Fibroblast of the aortic adventitia (primary cell): ENCODE results near the gene ZNF182. TPM values are rescaled to one million over a fixed set of nuclear protein-coding genes. Genes with fewer than 3 reads are reported as not detected.
A peak's percentile ranks its signal among the peaks of the same experiment; 100 is the strongest.
"Not testable (repeated sequence)": the region's sequence is repeated elsewhere in the genome, so short reads cannot be mapped to it uniquely, and the experiment has no call there.

Experiments
- DNase-seq: peaks from one replicate; pipeline ENCODE4 v3.0.0-alpha.2; 2010; ENCODE audit warnings: low read depth
- H3K4me3 ChIP-seq: 2 replicates; pipeline ENCODE4 v1.5.1; 2011; ENCODE audit warnings: low read depth, mild to moderate bottlenecking, control low read depth, low read length, moderate library complexity
- CTCF ChIP-seq: IDR thresholded peaks from 2 replicates; pipeline ENCODE4 v1.5.1; 2011; ENCODE audit warnings: mild to moderate bottlenecking, low read length, control low read depth, inconsistent platforms; ENCODE audit not compliant: insufficient read depth
- total RNA-seq: library from RNA; depleted of rRNA; stranded (reverse); fragments of >200 nt; gene quantifications from 2 replicates; pipeline ENCODE4 v1.2.3, GENCODE V29; 2012; ENCODE audit warnings: low replicate concordance

Gene ZNF182
- total RNA-seq, 1 donor, result 3.0 TPM

GRCh38 chrX:48028091-48028490, 24.3 kb upstream of the ZNF182 start:
- TF ChIP-seq CTCF, result no peak
- no peak overlapping the region for H3K4me3 ChIP-seq
- no peak for DNase-seq

- not testable (repeated sequence) for DNase-seq, H3K4me3 ChIP-seq
Measured at GRCh38 chrX:48027545-48027944, 23.8 kb upstream of the ZNF182 start.

GRCh38 chrX:48025561-48025960, 21.8 kb upstream of the ZNF182 start:
- TF ChIP-seq CTCF, result peak; percentile 55

GRCh38 chrX:48022738-48023137, 18.9 kb upstream of the ZNF182 start:
- DNase-seq, result no peak
- no peak for TF ChIP-seq CTCF
- H3K4me3 ChIP-seq, result no peak overlapping the region

More at GRCh38 chrX:48025561-48025960, 21.8 kb upstream of the ZNF182 start:
- peak; percentile 72 for DNase-seq
- no peak overlapping the region for H3K4me3 ChIP-seq

- no peak for TF ChIP-seq CTCF
- DNase-seq, result no peak
- no peak overlapping the region for H3K4me3 ChIP-seq
Measured at GRCh38 chrX:48022100-48022499, 18.3 kb upstream of the ZNF182 start.

- DNase-seq, result peak; percentile 92
- no peak for TF ChIP-seq CTCF
- H3K4me3 ChIP-seq, result peak overlapping the region; percentile 77
Measured at GRCh38 chrX:48021026-48021900, 17.5 kb upstream of the ZNF182 start.

- not testable (repeated sequence) for H3K4me3 ChIP-seq
Measured at GRCh38 chrX:48020472-48020871, 16.7 kb upstream of the ZNF182 start.

GRCh38 chrX:48019892-48020291, 16.1 kb upstream of the ZNF182 start:
- not testable (repeated sequence) for DNase-seq, H3K4me3 ChIP-seq

More at GRCh38 chrX:48020472-48020871, 16.7 kb upstream of the ZNF182 start:
- not testable (repeated sequence) for DNase-seq

GRCh38 chrX:48016583-48017310, 13.0 kb upstream of the ZNF182 start:
- not testable (repeated sequence) for DNase-seq, H3K4me3 ChIP-seq

GRCh38 chrX:48009445-48009960, 5.7 kb upstream of the ZNF182 start:
- DNase-seq, H3K4me3 ChIP-seq: not testable (repeated sequence)

- H3K4me3 ChIP-seq, DNase-seq: not testable (repeated sequence)
Measured at GRCh38 chrX:48006688-48007087, 2.9 kb upstream of the ZNF182 start, which contains the start of gene SPACA5. TSS of gene SPACA5 (plus strand) at chrX:48006988. CDS start at chrX:48007803, 815 bp downstream.
